ENCODE results near the gene ADAMTS20.
"Not testable (repeated sequence)": the region's sequence is repeated elsewhere in the genome, so short reads cannot be mapped to it uniquely, and the experiment has no call there.

Gene ADAMTS20

GRCh38 chr12:43362910-43363694, 188.9 kb downstream of the ADAMTS20 start:
- Mint-ChIP-seq H3K27ac (no peak overlapping the region), H3K4me3 (no peak overlapping the region), H3K9me3 (peaks cover 23% of the 10 kb centered on the region), H3K36me3 (ENCODE audit: low read depth) (no peaks in the 10 kb centered on the region), H3K27me3 (no peaks in the 10 kb centered on the region), H3K4me1 (ENCODE audit: low read depth) (no peaks in the 10 kb centered on the region)
- intact Hi-C loops (cut with micrococcal nuclease), result no loop called here

- no peak overlapping the region for H3K27ac Mint-ChIP-seq
- H3K9me3 Mint-ChIP-seq, result peaks cover 23% of the 10 kb centered on the region
- intact Hi-C loops (cut with micrococcal nuclease), result no loop called here
- no peaks in the 10 kb centered on the region for H3K27me3 Mint-ChIP-seq
- H3K4me3 Mint-ChIP-seq, result no peak overlapping the region
- no peaks in the 10 kb centered on the region for H3K36me3 Mint-ChIP-seq (ENCODE audit: low read depth)
- H3K4me1 Mint-ChIP-seq (ENCODE audit: low read depth), result no peaks in the 10 kb centered on the region
Observed at GRCh38 chr12:43361031-43361710, 190.8 kb downstream of the ADAMTS20 start.

GRCh38 chr12:43360001-43360400, 192.0 kb downstream of the ADAMTS20 start:
- intact Hi-C loops (cut with micrococcal nuclease); H3K4me3 Mint-ChIP-seq; H3K27ac Mint-ChIP-seq; H3K36me3 Mint-ChIP-seq (ENCODE audit: low read depth); H3K4me1 Mint-ChIP-seq (ENCODE audit: low read depth); H3K27me3 Mint-ChIP-seq: not testable (repeated sequence)
- H3K9me3 Mint-ChIP-seq, result peaks cover 23% of the 10 kb centered on the region

- Mint-ChIP-seq H3K4me1 (ENCODE audit: low read depth) (no peaks in the 10 kb centered on the region), H3K9me3 (peaks cover 5% of the 10 kb centered on the region)
- intact Hi-C loops (cut with micrococcal nuclease), result no loop called here
Observed at GRCh38 chr12:43357141-43357540, 194.9 kb downstream of the ADAMTS20 start.

GRCh38 chr12:43352001-43352400, 200.0 kb downstream of the ADAMTS20 start:
- H3K4me1 Mint-ChIP-seq (ENCODE audit: low read depth), result no peaks in the 10 kb centered on the region
- H3K27ac Mint-ChIP-seq, result no peak overlapping the region
- H3K36me3 Mint-ChIP-seq (ENCODE audit: low read depth), result no peaks in the 10 kb centered on the region
- no peak overlapping the region for H3K4me3 Mint-ChIP-seq
- intact Hi-C loops (cut with micrococcal nuclease), result no loop called here
- H3K9me3 Mint-ChIP-seq, result no peaks in the 10 kb centered on the region
- H3K27me3 Mint-ChIP-seq, result peaks cover 2% of the 10 kb centered on the region

More at GRCh38 chr12:43357141-43357540, 194.9 kb downstream of the ADAMTS20 start:
- Mint-ChIP-seq H3K27ac (no peak overlapping the region), H3K27me3 (no peaks in the 10 kb centered on the region), H3K36me3 (ENCODE audit: low read depth) (no peaks in the 10 kb centered on the region), H3K4me3 (no peak overlapping the region)

- Mint-ChIP-seq H3K4me3 (no peak overlapping the region), H3K9me3 (peaks cover 11% of the 10 kb centered on the region), H3K36me3 (ENCODE audit: low read depth) (no peaks in the 10 kb centered on the region), H3K27me3 (peaks cover 2% of the 10 kb centered on the region), H3K4me1 (ENCODE audit: low read depth) (no peaks in the 10 kb centered on the region), H3K27ac (no peak overlapping the region)
- intact Hi-C loops (cut with micrococcal nuclease), result no loop called here
Observed at GRCh38 chr12:43349863-43350262, 202.1 kb downstream of the ADAMTS20 start.

- no peaks in the 10 kb centered on the region for H3K36me3 Mint-ChIP-seq (ENCODE audit: low read depth)
- intact Hi-C loops (cut with micrococcal nuclease), result no loop called here
- no peak overlapping the region for H3K27ac Mint-ChIP-seq
- H3K27me3 Mint-ChIP-seq, result peaks cover 2% of the 10 kb centered on the region
- H3K4me1 Mint-ChIP-seq (ENCODE audit: low read depth), result no peaks in the 10 kb centered on the region
- no peak overlapping the region for H3K4me3 Mint-ChIP-seq
- peaks cover 27% of the 10 kb centered on the region for H3K9me3 Mint-ChIP-seq
Observed at GRCh38 chr12:43348221-43348620, 203.8 kb downstream of the ADAMTS20 start.

- peaks cover 2% of the 10 kb centered on the region for H3K27me3 Mint-ChIP-seq
- no peak overlapping the region for H3K4me3 Mint-ChIP-seq
- H3K27ac Mint-ChIP-seq, result no peak overlapping the region
- no peaks in the 10 kb centered on the region for H3K36me3 Mint-ChIP-seq (ENCODE audit: low read depth)
- intact Hi-C loops (cut with micrococcal nuclease), result no loop called here
- peaks cover 28% of the 10 kb centered on the region for H3K9me3 Mint-ChIP-seq
- H3K4me1 Mint-ChIP-seq (ENCODE audit: low read depth), result no peaks in the 10 kb centered on the region
Observed at GRCh38 chr12:43347026-43347425, 205.0 kb downstream of the ADAMTS20 start.

- H3K9me3 Mint-ChIP-seq, result peaks cover 28% of the 10 kb centered on the region
- no peaks in the 10 kb centered on the region for H3K4me1 Mint-ChIP-seq (ENCODE audit: low read depth)
- intact Hi-C loops (cut with micrococcal nuclease), result no loop called here
- H3K4me3 Mint-ChIP-seq, result no peak overlapping the region
- no peaks in the 10 kb centered on the region for H3K36me3 Mint-ChIP-seq (ENCODE audit: low read depth)
- peaks cover 2% of the 10 kb centered on the region for H3K27me3 Mint-ChIP-seq
- no peak overlapping the region for H3K27ac Mint-ChIP-seq
Observed at GRCh38 chr12:43345023-43345422, 207.0 kb downstream of the ADAMTS20 start.

GRCh38 chr12:43341785-43342313, 210.2 kb downstream of the ADAMTS20 start:
- H3K27me3 Mint-ChIP-seq; H3K4me3 Mint-ChIP-seq; H3K36me3 Mint-ChIP-seq (ENCODE audit: low read depth); H3K27ac Mint-ChIP-seq; intact Hi-C loops (cut with micrococcal nuclease); H3K4me1 Mint-ChIP-seq (ENCODE audit: low read depth): not testable (repeated sequence)
- peaks cover 28% of the 10 kb centered on the region for H3K9me3 Mint-ChIP-seq

GRCh38 chr12:43338848-43339526, 213.0 kb downstream of the ADAMTS20 start:
- Mint-ChIP-seq H3K27me3 (no peaks in the 10 kb centered on the region), H3K4me1 (ENCODE audit: low read depth) (no peaks in the 10 kb centered on the region), H3K4me3 (no peak overlapping the region), H3K36me3 (ENCODE audit: low read depth) (no peaks in the 10 kb centered on the region), H3K27ac (no peak overlapping the region), H3K9me3 (peaks cover 9% of the 10 kb centered on the region)
- intact Hi-C loops (cut with micrococcal nuclease), result loop anchor here (5.0 kb wide), 1 partner anchor 857 kb away; no protein-coding TSS in a partner anchor

- H3K9me3 Mint-ChIP-seq, result no peaks in the 10 kb centered on the region
- intact Hi-C loops (cut with micrococcal nuclease), result loop anchor here (5.0 kb wide), 1 partner anchor 856 kb away; no protein-coding TSS in a partner anchor
- no peaks in the 10 kb centered on the region for H3K4me1 Mint-ChIP-seq (ENCODE audit: low read depth)
- H3K36me3 Mint-ChIP-seq (ENCODE audit: low read depth), result no peaks in the 10 kb centered on the region
- no peaks in the 10 kb centered on the region for H3K27me3 Mint-ChIP-seq
- H3K27ac Mint-ChIP-seq, result no peak overlapping the region
- H3K4me3 Mint-ChIP-seq, result no peak overlapping the region
Observed at GRCh38 chr12:43337571-43338444, 214.2 kb downstream of the ADAMTS20 start.

GRCh38 chr12:43336962-43337555, 214.9 kb downstream of the ADAMTS20 start:
- H3K27me3 Mint-ChIP-seq, result no peaks in the 10 kb centered on the region
- no peaks in the 10 kb centered on the region for H3K4me1 Mint-ChIP-seq (ENCODE audit: low read depth)
- no peaks in the 10 kb centered on the region for H3K36me3 Mint-ChIP-seq (ENCODE audit: low read depth)
- H3K9me3 Mint-ChIP-seq, result no peaks in the 10 kb centered on the region
- intact Hi-C loops (cut with micrococcal nuclease), result loop anchor here (5.0 kb wide), 1 partner anchor 855 kb away; no protein-coding TSS in a partner anchor
- H3K4me3 Mint-ChIP-seq, result no peak overlapping the region
- no peak overlapping the region for H3K27ac Mint-ChIP-seq
